HG03175 (cell line): ENCODE results near the gene RNASE13.
A peak's percentile ranks its signal among the peaks of the same experiment; 100 is the strongest.
"Not testable (repeated sequence)": the region's sequence is repeated elsewhere in the genome, so short reads cannot be mapped to it uniquely, and the experiment has no call there.

Experiments used
- ATAC-seq: cut with Tn5 transposase; IDR thresholded peaks from one replicate; pipeline ENCODE4 v1.9.1; 2021; ENCODE audit warnings: mild to moderate bottlenecking, moderate library complexity; ENCODE audit not compliant: unreplicated experiment

RNASE13 gene

DNA sequence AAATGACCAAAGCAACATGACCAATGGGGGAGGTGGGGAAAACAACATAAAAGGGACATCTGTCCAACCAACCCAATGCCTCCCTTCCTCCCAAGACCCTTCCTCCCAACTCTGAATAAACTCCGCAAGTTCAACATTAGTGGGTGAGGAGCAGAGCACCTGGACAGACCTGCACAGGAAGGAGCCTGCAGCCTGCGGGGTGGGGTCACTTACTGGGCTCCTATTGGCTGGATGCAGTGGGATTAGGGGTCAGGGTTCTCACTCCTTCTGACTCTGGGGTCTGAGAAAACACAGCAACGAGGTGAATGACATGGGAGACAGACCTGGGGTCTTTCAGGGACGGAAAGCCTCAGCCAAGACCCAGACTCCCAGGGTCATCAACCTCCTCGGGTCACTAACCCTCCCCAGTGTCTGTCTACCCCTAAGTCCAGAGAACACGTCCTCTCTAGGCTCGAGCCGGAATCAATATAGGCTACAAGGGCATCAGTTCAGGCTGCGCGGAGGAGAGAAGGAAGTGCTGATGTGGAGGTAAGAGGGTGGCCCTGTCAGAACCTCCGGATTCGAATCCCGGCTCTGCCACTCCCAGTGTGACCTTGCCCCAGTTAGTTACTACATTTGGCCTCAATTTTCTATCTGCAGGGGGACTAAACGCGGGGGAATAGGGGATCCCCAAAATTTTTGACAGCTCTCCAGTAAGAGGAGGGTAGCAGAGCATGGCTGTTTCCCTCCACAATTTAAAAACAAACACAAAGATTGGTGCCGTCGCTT lies 10.6 kb downstream of the RNASE13 start:
- ATAC-seq: no peak

DNA sequence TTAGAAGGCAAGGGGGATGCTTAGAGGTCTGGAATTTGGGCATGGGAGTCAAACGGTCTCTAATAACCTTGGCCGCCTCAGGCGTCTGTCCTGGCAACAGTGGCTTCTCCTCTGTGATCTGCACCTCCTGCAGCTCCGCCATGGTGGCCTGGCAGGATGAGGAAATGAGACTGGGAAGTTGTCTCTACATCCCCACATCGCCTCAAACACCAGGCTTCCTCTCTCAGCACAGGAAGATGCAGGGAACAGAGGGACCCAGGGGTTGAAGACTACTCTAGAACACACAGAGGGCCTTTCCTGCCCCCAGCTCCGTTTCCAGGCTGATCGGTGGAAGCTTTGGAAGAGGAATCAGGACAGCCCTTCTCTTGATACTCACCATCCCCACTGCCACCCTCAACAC lies 11.4 kb downstream of the RNASE13 start:
- no peak for ATAC-seq

DNA sequence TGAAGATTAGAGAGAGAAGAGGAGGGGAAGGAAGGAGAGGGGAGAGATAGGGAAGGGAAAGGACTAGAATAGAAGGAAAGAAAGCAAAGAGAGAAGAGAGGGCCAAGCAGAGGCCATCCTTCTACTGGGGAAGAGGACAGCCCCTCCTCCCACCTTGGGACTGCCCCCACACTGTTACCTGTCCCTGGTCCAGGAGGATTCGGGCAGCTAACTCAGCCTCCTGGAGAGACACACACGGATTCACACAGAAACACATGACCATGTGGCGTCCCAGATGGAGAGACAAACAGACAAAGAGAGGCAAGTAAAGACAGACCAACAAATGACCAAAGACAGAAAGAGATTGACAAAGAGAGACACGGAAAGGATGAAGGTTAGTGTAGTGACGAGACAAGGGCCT lies 11.9 kb downstream of the RNASE13 start:
- no peak for ATAC-seq

DNA sequence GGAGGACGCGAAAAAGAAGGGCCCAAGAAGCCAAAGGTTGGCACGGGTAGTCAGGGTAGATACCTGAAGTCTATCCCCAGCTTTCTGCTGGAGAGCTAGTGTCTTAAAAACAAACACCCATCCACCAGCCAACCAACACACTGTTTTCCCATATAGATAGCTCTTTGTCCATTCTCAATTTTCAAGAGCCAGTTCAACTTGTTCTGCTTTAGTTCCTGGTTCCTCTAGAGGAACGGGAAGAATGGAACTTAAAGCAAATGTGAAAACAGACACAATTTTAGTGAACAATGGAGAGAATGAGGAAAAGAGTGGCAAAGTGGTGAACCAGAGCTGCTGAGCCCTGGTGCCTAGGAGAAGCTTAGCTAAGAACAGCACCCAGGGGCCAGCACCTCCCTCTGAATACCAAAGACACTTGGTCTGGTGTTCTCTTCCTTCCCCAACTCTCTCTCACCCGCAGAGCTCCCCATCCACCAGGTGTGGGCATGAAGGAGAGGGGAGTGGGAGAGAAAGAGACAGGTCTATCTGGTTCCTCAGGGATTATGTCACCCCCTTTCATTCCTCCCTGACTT lies 13.5 kb downstream of the RNASE13 start:
- no peak for ATAC-seq

DNA sequence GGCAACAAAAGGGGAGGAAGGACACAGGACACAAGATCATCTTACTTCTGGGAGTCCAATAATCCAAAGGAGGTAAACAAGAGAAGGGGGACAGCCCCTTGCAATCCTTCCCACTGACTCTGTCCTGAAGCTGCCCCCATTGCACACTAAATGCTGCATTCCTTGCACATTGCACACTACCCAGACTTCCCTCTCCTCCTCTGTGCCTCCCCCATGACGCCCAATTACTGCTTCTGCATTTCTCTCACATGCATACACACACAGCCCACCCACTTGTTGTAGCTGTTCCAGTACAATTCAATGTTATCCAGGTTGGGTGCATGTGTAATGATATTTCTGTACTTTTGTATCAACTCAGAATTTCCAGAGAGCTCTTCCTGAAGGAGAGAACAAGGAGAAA lies 15.2 kb downstream of the RNASE13 start:
- no peak for ATAC-seq

DNA sequence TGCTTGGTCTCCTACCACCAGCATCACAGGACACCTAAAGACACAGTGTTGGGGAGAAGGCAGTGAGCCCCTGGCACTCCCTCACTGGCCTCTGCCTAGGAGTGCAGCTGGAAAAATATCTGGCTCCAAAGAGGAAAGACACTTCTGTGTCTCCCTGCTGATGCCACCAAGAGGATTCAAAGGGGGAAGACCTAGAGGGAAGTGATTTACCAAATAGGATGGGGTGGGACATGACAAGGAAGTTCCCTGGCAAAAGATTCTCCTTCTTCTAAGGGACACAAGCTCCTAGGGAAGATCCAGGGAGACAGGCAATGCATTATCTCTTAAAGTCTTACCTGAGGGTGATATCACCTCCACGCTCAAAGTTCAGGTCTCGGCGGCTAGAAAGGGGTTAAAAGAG lies 15.8 kb downstream of the RNASE13 start:
- ATAC-seq: no peak

DNA sequence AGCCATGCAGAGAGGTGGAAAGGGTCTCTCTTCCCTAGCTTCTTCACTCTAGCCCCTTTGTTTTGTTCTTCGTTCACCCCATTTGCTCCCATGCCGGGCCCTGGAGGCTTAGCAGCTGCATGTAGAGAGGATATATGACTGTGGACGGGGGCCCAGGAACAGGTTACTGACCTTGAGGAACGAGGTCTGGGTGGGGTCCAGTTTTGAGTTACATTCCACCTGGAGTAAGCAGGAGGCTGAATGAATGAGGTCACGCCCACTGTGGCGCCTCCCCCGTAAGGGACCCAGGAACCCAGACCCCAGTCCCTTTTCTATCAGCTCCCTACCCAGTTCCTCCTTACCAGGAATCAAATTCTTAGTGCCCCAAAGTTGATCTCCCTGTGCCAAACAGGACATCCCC lies 16.3 kb downstream of the RNASE13 start:
- no peak for ATAC-seq

DNA sequence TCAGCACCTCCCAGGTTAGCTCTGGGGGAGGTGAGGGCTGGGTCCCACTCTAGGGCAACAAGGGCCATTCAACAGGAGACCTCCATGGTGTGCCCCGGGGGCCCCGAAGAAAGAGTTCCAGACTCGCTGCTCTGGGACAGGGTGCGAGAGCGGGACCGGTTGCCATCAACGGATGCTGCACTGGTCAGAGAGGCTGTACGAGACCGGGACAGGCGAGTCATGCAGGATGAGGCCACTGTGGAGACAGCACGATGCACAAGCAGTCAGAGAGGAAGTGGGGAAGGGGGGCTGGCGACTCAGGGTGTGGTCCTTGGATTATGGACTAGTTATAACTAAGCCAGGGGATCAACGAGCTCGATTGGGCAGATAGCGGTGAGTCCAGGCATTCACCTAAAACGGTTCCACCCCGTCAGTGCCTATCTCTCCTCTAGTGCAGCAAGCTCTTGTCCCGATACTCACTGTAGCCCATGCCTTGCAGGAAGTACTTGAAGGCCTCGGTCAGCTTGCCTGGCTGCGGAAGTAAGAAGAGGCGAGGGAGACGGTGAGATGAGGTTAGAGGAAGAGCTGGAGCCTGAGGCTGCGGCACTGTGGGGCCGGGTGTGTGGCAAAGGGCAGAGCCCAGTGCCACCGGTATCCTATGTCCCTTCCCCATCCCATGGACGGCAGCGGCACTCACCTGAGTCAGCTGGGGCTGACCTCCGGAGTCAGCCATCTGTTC lies 16.9 kb downstream of the RNASE13 start:
- no peak for ATAC-seq

DNA sequence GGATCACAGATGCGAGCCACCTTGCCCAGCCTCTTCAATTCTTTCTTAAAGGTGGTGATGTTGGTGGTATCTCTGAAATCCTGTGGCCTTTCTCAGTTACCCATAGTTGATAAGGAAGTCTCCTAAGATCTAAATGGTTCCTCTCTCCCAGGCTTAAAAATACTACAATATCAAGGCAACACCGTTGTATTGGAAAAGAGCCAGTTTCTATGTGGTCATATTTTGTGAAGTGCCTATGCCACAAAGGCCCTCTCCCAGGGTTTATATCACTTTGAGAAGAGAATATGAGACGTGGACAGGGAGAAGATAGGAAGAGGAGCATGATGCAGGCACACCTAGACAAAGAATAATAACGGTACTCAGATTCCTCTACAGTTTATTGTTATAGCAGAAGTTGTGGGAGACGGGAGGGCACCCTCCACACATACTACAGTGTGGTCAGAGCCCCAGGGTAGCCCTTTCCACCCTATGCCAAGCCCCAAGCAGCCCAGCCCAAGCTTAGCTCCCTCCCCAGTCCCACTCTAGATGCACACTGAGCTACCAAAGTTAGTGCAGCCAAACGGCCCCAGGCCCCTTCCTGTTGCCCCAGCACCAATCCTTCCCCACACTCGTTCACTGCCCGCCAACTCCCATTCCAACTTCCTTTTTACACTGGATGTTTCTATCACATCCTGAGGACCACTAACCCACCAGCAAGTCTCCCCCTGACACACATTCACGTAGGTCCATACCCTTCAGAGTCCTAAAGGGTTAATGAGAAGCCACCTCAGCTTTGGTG lies 18.0 kb downstream of the RNASE13 start:
- ATAC-seq: no peak

DNA sequence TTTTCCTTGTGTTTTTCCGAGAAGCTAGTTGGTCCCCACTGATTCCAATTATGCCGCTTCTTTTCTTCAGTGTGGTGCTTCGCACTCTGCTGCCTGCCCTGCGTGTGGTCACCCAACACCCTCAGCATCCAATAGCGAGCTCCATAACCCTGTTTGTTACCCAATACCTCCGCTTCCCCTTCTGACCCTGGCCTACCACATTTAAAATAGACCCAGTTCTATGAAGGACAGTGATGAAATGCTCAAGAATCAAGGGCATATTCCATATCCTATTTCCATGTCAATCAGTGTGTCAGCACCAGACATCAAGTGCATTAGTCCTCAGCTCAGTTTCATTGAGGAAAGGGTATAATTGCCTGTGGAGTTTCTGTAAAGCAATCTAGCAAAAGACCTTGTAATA lies 19.3 kb downstream of the RNASE13 start:
- no peak for ATAC-seq

DNA sequence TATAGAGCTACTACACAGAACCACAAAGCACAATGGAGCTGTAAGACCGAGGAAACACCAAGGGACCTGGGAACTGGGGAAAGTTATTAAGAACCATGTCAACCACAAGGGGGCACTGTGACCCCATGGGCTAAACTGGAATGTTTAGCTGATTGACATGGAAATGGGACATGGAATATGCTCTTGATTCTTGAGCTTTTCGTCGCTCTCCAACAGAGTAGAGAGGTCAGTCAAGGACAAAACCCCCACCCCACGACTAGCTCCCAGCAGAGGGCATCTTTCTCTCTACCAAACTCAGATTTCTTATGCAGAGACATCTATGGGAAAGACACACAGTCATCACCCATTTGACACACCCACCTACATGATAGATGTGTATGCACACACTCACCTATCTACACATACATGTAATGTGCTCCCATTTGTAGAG lies 19.8 kb downstream of the RNASE13 start:
- ATAC-seq: peak; percentile 62

DNA sequence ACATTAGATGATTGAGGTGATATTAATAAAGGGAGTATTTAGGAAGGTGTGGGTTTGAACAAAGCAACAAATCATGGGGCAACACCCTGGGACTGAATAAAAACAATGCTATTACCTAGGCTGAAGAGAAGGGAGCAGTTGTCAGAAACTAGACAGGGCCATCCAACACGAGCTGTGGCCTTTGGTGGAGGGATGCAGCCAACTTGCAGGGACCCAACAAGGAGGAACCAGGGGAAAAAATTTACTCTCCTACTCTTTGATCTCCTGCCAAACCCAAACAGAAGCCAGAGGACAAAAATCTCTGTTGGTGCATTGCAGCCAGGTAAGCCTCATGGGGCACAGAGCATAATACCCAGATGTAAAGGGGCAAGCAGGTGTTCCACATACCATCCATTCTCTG lies 23.5 kb downstream of the RNASE13 start:
- no peak for ATAC-seq

DNA sequence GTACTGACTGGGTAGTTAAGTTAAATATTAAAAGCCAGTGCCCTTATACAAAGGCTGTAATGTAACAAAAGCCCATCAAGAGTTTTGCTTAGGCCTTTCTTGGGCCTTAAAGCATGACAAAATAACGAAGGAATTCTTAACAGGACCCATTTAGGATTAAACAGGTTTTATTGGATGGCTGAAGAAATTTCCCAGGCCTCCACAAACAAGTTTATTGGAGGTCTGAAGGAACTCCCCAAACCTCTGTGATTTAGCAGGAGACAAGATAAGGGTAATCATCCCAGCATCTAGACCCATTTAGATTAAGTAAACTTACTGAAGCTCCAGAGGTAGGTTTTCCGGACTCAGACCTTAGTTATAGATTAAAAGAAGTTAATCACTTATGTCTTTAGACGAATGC lies 24.9 kb downstream of the RNASE13 start:
- ATAC-seq: not testable (repeated sequence)

DNA sequence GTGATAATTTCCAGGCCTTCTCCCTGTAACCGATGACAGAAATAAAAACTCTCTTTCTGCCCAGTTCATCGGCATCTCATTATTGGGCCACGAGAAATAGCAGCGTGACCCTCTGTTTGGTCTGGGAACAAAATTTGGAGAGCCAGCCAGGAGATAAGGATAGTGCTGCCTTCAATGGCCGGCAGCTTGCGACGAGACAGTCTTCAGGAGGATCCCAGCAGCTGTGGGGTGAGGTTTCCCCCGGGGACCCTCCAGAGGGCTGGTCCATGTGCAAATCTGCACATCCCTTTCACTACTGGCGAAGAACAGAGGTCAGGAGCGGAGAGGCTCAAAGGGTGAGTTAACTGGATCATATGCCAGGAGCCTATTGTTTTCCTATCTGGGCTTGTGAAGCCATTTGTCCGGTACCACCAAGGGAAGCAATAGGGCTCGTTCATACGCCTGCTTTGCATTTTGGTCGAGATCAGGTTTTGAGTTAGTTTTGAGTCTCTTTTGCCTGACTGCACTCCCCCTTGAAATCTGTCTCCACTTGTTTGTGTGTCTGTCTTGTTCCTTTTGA lies 30.7 kb downstream of the RNASE13 start:
- ATAC-seq: no peak

DNA sequence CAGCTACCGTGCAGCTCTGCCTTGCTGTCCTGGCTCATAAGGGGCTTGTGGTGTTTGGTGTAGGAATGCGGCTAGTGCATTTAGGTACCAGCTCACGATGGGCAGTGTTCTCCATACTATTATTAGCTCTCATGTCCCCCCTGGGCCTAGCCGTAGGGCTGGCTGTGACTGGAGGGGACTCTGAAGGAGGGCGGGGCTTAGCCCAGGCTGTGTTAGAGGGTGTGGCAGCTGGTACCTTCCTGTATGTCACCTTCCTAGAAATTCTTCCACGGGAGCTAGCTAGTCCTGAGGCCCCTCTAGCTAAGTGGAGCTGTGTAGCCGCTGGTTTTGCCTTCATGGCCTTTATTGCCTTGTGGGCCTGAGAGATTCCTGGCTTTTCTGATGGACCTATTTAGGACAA lies 33.4 kb downstream of the RNASE13 start:
- ATAC-seq: no peak

DNA sequence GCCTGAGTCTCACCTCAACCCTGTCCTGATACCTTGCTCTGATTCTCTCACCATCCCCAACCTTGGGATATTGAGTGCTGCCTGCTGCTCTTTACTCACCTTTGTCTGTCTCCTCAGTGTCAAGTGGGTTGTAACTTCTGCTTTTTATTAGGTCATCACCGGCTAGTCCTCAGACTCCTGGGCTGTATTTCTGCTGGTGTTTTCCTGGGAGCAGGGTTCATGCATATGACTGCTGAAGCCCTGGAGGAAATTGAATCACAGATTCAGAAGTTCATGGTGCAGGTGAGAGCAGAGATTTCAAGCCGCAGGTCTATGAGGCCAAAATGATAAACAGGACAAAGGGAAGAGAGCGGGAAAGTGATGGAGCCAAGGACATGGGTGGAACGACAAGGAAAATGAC lies 35.0 kb downstream of the RNASE13 start:
- no peak for ATAC-seq

DNA sequence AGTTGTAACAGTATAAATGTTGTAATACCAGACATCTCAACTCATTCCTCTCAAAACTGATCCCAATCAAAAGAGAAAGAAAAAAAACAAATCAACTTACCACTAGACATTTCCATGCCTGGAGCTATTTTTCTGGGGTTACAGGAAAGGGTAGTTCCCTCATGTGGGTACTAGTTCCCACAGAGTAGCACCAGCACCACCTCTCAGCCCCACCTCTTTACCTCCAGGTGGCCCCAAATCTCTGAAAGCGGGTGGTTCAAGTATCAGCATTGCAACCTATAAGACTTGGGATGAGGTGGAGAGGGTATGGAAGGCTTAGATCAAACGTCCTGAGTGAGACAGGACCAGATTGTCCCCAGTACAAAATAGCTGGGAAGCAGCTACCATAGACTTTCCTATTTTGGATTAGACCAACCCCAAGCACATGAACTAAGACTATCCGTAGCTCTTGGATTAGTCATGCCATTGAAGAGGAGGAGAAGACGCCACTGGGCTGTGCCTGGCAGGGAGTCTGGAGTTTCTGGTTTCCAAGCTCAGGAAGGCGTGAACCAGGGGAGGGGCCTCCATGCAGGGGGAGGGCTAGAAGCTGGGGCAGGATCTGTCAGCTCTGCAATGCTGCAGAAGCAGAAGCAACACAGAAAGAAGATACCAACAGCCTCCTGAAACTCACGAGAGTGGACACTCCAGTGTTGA lies 35.8 kb downstream of the RNASE13 start, which contains the start of gene SLC39A2:
Gene SLC39A2 (plus strand): TSS at position 620 of the 693 bp plus-strand sequence. CDS start 154 bp downstream, outside the sequence.
- no peak for ATAC-seq

DNA sequence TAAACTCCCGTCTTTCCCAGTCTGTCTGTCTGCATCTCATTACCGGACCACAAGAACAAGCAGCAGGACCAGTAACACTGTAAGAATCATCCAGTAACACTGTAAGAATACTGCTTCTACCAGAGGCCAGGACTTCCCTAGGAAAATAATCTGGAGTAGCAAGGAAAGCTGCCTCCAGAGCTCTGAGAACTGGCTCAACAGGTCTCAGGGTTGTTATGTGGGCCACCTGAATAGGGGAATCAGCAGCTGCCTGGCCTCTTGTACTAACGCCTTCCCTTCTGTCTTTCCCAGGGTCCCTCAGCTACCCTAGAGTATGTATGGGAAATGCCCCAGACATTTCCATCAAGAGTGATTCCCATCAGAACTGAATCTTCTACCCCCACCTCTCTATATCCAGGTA lies 36.5 kb downstream of the RNASE13 start:
- ATAC-seq: no peak

DNA sequence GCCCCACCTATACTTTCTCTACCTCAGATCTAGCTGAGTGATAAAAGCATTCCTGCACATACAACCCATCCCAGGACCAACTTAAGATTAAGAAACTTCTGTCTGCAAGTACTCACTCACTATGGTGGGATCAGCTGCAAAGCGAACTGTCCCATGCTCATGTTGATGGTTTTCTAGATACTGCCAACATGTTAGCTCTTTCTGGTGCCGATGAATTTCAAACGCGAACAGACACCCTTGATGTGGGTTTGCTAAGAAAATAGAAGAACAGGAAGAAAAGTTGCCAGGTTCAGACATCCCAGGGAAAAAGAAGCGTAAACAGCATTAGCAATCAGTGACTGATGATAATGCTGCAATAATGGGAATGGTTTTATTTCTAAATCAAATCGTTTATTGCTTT lies 37.0 kb downstream of the RNASE13 start:
- no peak for ATAC-seq

DNA sequence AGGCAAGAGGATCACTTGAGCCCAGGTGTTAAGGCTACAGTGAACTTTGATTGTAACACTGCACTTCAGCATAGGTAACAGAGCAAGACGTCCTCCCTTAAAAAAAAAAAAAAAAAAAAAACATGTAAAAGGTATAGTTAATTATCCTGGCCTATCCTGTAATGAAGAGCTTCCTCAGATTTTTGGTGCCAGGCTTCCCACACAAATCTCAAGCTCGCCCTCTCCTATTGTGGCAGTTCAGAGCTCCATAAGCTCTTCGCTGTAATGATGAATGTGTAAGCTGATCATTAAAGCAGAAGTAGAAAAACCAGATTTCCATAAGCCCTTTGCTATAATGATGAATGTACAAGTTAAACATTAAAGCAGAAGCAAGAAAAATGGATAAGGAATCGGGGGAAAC lies 37.5 kb downstream of the RNASE13 start:
- no peak for ATAC-seq
